Lung (tissue), 12 donors: ENCODE data around the gene EXOC2. TPM values are rescaled to one million over a fixed set of nuclear protein-coding genes. Genes with fewer than 3 reads are reported as not detected.

Source experiments
- ATAC-seq: fragments of 200-7000 bp; cut with Tn5 transposase; one replicate; pipeline ENCODE4 v1.9.1; 2020; ENCODE audit warnings: moderate number of reproducible peaks; ENCODE audit not compliant: insufficient read depth, low FRiP score
- DNase-seq, 3 donors: peaks; one replicate each; pipeline ENCODE4 v3.0.0-alpha.2; 2013 to 2017
- H3K27ac ChIP-seq, 2 donors: one replicate each; pipeline ENCODE4 v1.5.1; 2013; ENCODE audit warnings: mild to moderate bottlenecking in 2 of 2, moderate library complexity in 2 of 2, control low read depth in 1 of 2, inconsistent platforms in 1 of 2, low read depth in 1 of 2, low read length in 1 of 2
- H3K27me3 ChIP-seq, 3 donors: one replicate each; pipeline ENCODE4 v1.5.1; 2013; ENCODE audit warnings: low read length in 2 of 3; ENCODE audit not compliant: control insufficient read depth in 3 of 3, insufficient read depth in 3 of 3
- H3K36me3 ChIP-seq, 4 donors: one replicate each; pipeline ENCODE4 v1.5.1; 2013; ENCODE audit warnings: low read length in 4 of 4, mild to moderate bottlenecking in 1 of 4, moderate library complexity in 1 of 4; ENCODE audit not compliant: control insufficient read depth in 4 of 4, insufficient read depth in 4 of 4
- H3K4me1 ChIP-seq, 5 donors: one replicate each; pipeline ENCODE4 v1.5.1; 2013; ENCODE audit warnings: low read length in 5 of 5, mild to moderate bottlenecking in 2 of 5, moderate library complexity in 1 of 5; ENCODE audit not compliant: control insufficient read depth in 5 of 5, insufficient read depth in 5 of 5
- H3K4me3 ChIP-seq: one replicate; pipeline ENCODE4 v1.5.1; 2013; ENCODE audit warnings: mild to moderate bottlenecking, control low read depth, moderate library complexity
- H3K9ac ChIP-seq, 2 donors: one replicate each; pipeline ENCODE4 v1.5.1; 2013; ENCODE audit warnings: low read length in 2 of 2, control low read depth in 1 of 2; ENCODE audit not compliant: insufficient read depth in 1 of 2
- H3K9me3 ChIP-seq, 4 donors: one replicate each; pipeline ENCODE4 v1.5.1; 2013; ENCODE audit warnings: low read length in 3 of 4, mild to moderate bottlenecking in 1 of 4, moderate library complexity in 1 of 4; ENCODE audit not compliant: control insufficient read depth in 4 of 4, insufficient read depth in 3 of 4
- CTCF ChIP-seq: IDR thresholded peaks from 2 replicates; pipeline ENCODE4 v1.5.1; 2012; ENCODE audit warnings: mild to moderate bottlenecking; ENCODE audit errors: control extremely low read depth, extremely low read depth
- WGBS, 2 donors: extraction: QIAGEN DNeasy Blood & Tissue Kit; methylation state at CpG; one replicate each; pipeline ENCODE4 v1.1.7; 2013; 5-methylcytosine and 5-hydroxymethylcytosine counted together
- polyA plus RNA-seq, 2 donors: library from polyadenylated mRNA; stranded (reverse); fragments of 200-250 nt; gene quantifications; one replicate each; pipeline ENCODE4 v1.2.1, GENCODE V29; 2013
- total RNA-seq, 2 donors: library from RNA; depleted of rRNA in 1 of 2; stranded (reverse); fragments of >200 nt in 1 of 2; gene quantifications; one replicate each; pipeline ENCODE4 v1.2.1, GENCODE V29; 2014 to 2021
- donor health status: control.
- donor health status: control.
- donor health status: Bipolar disorder and iron deficiency.
- donor health status: healthy.
- donor health status: DM: yes; HTN: yes; CAD: no.

Gene EXOC2
- total and polyA plus RNA-seq, 4 donors = 6.3 to 33.0 (median 12.8) TPM

GRCh38 chr6:586553-586952 is 106.4 kb downstream of the EXOC2 start:
- Histone ChIP-seq H3K4me1 (peaks cover 0 to 17% (median 6%) of the 10 kb centered on the region in 5 donors), H3K9ac (no peak overlapping the region), H3K36me3 (peaks cover 0 to 11% (median 2%) of the 10 kb centered on the region in 4 donors), H3K4me3 (no peak overlapping the region), H3K27me3 (no peaks in the 10 kb centered on the region), H3K9me3 (peaks cover 0 to 2% (median 0%) of the 10 kb centered on the region in 4 donors), H3K27ac (no peak overlapping the region)
- WGBS, 2 donors = 91 to 93% methylated on average over 7 of the region's 7 CpGs
- DNase-seq (no peak), ATAC-seq (no peak)
- TF ChIP-seq CTCF = no peak

- no peaks in the 10 kb centered on the region for H3K27me3 ChIP-seq
- peaks cover 0 to 2% (median 0%) of the 10 kb centered on the region in 4 donors for H3K9me3 ChIP-seq
- whole genome bisulfite sequencing, 2 donors = 84 to 88% methylated on average over 6 of the region's 6 CpGs
- no peak overlapping the region for H3K27ac ChIP-seq
- H3K9ac ChIP-seq = no peak overlapping the region
- DNase-seq (no peak), ATAC-seq (no peak)
- H3K4me1 ChIP-seq = peaks cover 0 to 18% (median 6%) of the 10 kb centered on the region in 5 donors
- peaks cover 0 to 1% (median 0%) of the 10 kb centered on the region in 4 donors for H3K36me3 ChIP-seq
- no peak for TF ChIP-seq CTCF
- H3K4me3 ChIP-seq = no peak overlapping the region
These were observed 109.3 kb downstream of the EXOC2 start for GRCh38 chr6:583635-584034.

- Histone ChIP-seq H3K4me3 (no peak overlapping the region), H3K36me3 (peaks cover 0 to 1% (median 0%) of the 10 kb centered on the region in 4 donors), H3K27ac (no peak overlapping the region), H3K9me3 (peaks cover 0 to 2% (median 0%) of the 10 kb centered on the region in 4 donors), H3K4me1 (peaks cover 0 to 18% (median 6%) of the 10 kb centered on the region in 5 donors), H3K9ac (no peak overlapping the region), H3K27me3 (no peaks in the 10 kb centered on the region)
- no peak for TF ChIP-seq CTCF
- DNase-seq = peak in 2 of 3 donors; percentile 19 to 22
- WGBS, 2 donors = 81 to 87% methylated on average over 1 of the region's 1 CpG
- ATAC-seq = no peak
These were observed 109.8 kb downstream of the EXOC2 start for GRCh38 chr6:583116-583515.

GRCh38 chr6:582370-582769 is 110.6 kb downstream of the EXOC2 start:
- Histone ChIP-seq H3K36me3 (peaks cover 0 to 1% (median 0%) of the 10 kb centered on the region in 4 donors), H3K4me1 (peaks cover 0 to 18% (median 6%) of the 10 kb centered on the region in 5 donors), H3K4me3 (no peak overlapping the region), H3K27me3 (no peaks in the 10 kb centered on the region), H3K27ac (no peak overlapping the region), H3K9me3 (no peaks in the 10 kb centered on the region), H3K9ac (no peak overlapping the region)
- DNase-seq = peak in 2 of 3 donors; percentile 39 to 53
- ATAC-seq = no peak
- TF ChIP-seq CTCF = no peak
- WGBS, 2 donors = 83% methylated on average over 12 of the region's 12 CpGs
